Measurements from ENCODE around the gene EFCAB10. TPM values are rescaled to one million over a fixed set of nuclear protein-coding genes. Genes with fewer than 3 reads are reported as not detected.

EFCAB10 gene
- polyA plus RNA-seq, 1 donor from 2014 or later: not detected

- H3K36me3 ChIP-seq (ENCODE audit: insufficient read depth, low read length): peaks cover 5% of the 10 kb centered on the region
- no peak overlapping the region for H3K9ac ChIP-seq (ENCODE audit: low read length)
- H3K27me3 ChIP-seq (ENCODE audit: insufficient read depth, low read depth, low read length): no peaks in the 10 kb centered on the region
- H2AFZ ChIP-seq (ENCODE audit: low read depth, low read length): no peak overlapping the region
- H3K27ac ChIP-seq (ENCODE audit: low read length): no peak overlapping the region
- H3K4me2 ChIP-seq (ENCODE audit: low read length): no peak overlapping the region
- no peaks in the 10 kb centered on the region for H3F3A ChIP-seq (ENCODE audit: insufficient read depth, low read length, poor library complexity, severe bottlenecking)
- H3K9me3 ChIP-seq (ENCODE audit: low read length): no peaks in the 10 kb centered on the region
- TF ChIP-seq EZH2 (IDR thresholded peaks at IDR 0.05; ENCODE audit: borderline replicate concordance, insufficient read depth, low read length, poor library complexity, severe bottlenecking) (no peak), RAD21 (conservative IDR thresholded peaks at IDR 0.05) (no peak), TAF1 (IDR thresholded peaks at IDR 0.05; ENCODE audit: low read depth) (no peak), SMC3 (conservative IDR thresholded peaks at IDR 0.05; ENCODE audit: poor library complexity) (no peak)
- no peaks in the 10 kb centered on the region for H4K20me1 ChIP-seq (ENCODE audit: insufficient read depth)
- H3K9me2 ChIP-seq (ENCODE audit: insufficient read depth, low read length): no peaks in the 10 kb centered on the region
- H3K4me3 ChIP-seq (ENCODE audit: low read length): no peak overlapping the region
- no peaks in the 10 kb centered on the region for H3K79me2 ChIP-seq (replicated peaks; ENCODE audit: insufficient read depth, low read length)
Observed at GRCh38 chr7:105602325-105603305, 21.3 kb upstream of the EFCAB10 start.

GRCh38 chr7:105600720-105601550 is 19.6 kb upstream of the EFCAB10 start:
- no peaks in the 10 kb centered on the region for H3K9me3 ChIP-seq (ENCODE audit: low read length)
- no peaks in the 10 kb centered on the region for H3F3A ChIP-seq (ENCODE audit: insufficient read depth, low read length, poor library complexity, severe bottlenecking)
- no peak overlapping the region for H2AFZ ChIP-seq (ENCODE audit: low read depth, low read length)
- no peaks in the 10 kb centered on the region for H3K79me2 ChIP-seq (replicated peaks; ENCODE audit: insufficient read depth, low read length)
- TF ChIP-seq EZH2 (IDR thresholded peaks at IDR 0.05; ENCODE audit: borderline replicate concordance, insufficient read depth, low read length, poor library complexity, severe bottlenecking) (no peak), RAD21 (conservative IDR thresholded peaks at IDR 0.05) (no peak), CTCF (IDR thresholded peaks at IDR 0.05; ENCODE audit: poor library complexity, severe bottlenecking) (no peak), EP300 (conservative IDR thresholded peaks at IDR 0.05; ENCODE audit: poor library complexity, severe bottlenecking) (no peak), REST (IDR thresholded peaks at IDR 0.05; ENCODE audit: borderline replicate concordance) (no peak), SMC3 (conservative IDR thresholded peaks at IDR 0.05; ENCODE audit: poor library complexity) (no peak), POLR2AphosphoS5 (IDR thresholded peaks at IDR 0.05) (no peak)
- no peak overlapping the region for H3K9ac ChIP-seq (ENCODE audit: low read length)
- no peak overlapping the region for H3K4me3 ChIP-seq (ENCODE audit: low read length)
- no peaks in the 10 kb centered on the region for H3K27me3 ChIP-seq (ENCODE audit: insufficient read depth, low read depth, low read length)
- H3K4me2 ChIP-seq (ENCODE audit: low read length): no peak overlapping the region
- H3K27ac ChIP-seq (ENCODE audit: low read length): no peak overlapping the region
- H4K20me1 ChIP-seq (ENCODE audit: insufficient read depth): no peaks in the 10 kb centered on the region
- no peaks in the 10 kb centered on the region for H3K9me2 ChIP-seq (ENCODE audit: insufficient read depth, low read length)
- no peaks in the 10 kb centered on the region for H3K36me3 ChIP-seq (ENCODE audit: insufficient read depth, low read length)

All from neural cell (in vitro differentiated cells).